ENCODE measurements around the gene HAS3. TPM values are rescaled to one million over a fixed set of nuclear protein-coding genes. Genes with fewer than 3 reads are reported as not detected.
"Not testable (repeated sequence)": the region's sequence is repeated elsewhere in the genome, so short reads cannot be mapped to it uniquely, and the experiment has no call there.

HAS3 gene
- total RNA-seq, 3 donors from 2014 or later (not counting 1 experiment from before 2014, with no cell fraction given), result 1.8 to 2.5 (median 2.3) TPM

GRCh38 chr16:69141936-69142335, 36.5 kb downstream of the HAS3 start:
- H3K4me3 ChIP-seq (ENCODE audit: low read length), result no peak overlapping the region
- H3K27me3 Mint-ChIP-seq (ENCODE audit: low read depth in 2 of 2), result no peaks in the 10 kb centered on the region
- no peaks in the 10 kb centered on the region for H3K9me3 ChIP-seq (ENCODE audit: control insufficient read depth, insufficient read depth, low read length)
- H3K36me3 Mint-ChIP-seq, result peaks cover 35% of the 10 kb centered on the region
- no peaks in the 10 kb centered on the region for H3K27me3 ChIP-seq (ENCODE audit: control insufficient read depth, insufficient read depth, low read length)
- peaks cover 64% of the 10 kb centered on the region for H3K36me3 ChIP-seq (ENCODE audit: control insufficient read depth, insufficient read depth, low read length)
- H3K4me1 ChIP-seq (ENCODE audit: control insufficient read depth, insufficient read depth, low read length), result no peaks in the 10 kb centered on the region
- intact Hi-C loops (cut with micrococcal nuclease), result no loop called here
- 85% methylated on average over 2 of the region's 4 CpGs for WGBS (ENCODE audit: insufficient coverage)
- ATAC-seq (no peak), DNase-seq (no peak)
- H3K9me3 Mint-ChIP-seq, result no peaks in the 10 kb centered on the region
- H3K4me1 Mint-ChIP-seq, result no peaks in the 10 kb centered on the region
- no peak overlapping the region for H3K27ac ChIP-seq (ENCODE audit: low read length)
- H3K27ac Mint-ChIP-seq, result no peak overlapping the region
- H3K4me3 Mint-ChIP-seq, result no peak overlapping the region
- TF ChIP-seq CTCF (IDR thresholded peaks at IDR 0.05), result no peak

GRCh38 chr16:69143116-69143515, 37.7 kb downstream of the HAS3 start:
- Histone ChIP-seq H3K4me1 (ENCODE audit: control insufficient read depth, insufficient read depth, low read length) (no peaks in the 10 kb centered on the region), H3K9me3 (ENCODE audit: control insufficient read depth, insufficient read depth, low read length) (no peaks in the 10 kb centered on the region), H3K27ac (ENCODE audit: low read length) (no peak overlapping the region), H3K4me3 (ENCODE audit: low read length) (no peak overlapping the region), H3K27me3 (ENCODE audit: control insufficient read depth, insufficient read depth, low read length) (no peaks in the 10 kb centered on the region), H3K36me3 (ENCODE audit: control insufficient read depth, insufficient read depth, low read length) (peaks cover 56% of the 10 kb centered on the region)
- no peaks in the 10 kb centered on the region for H3K4me1 Mint-ChIP-seq
- H3K36me3 Mint-ChIP-seq, result peaks cover 35% of the 10 kb centered on the region
- no peak overlapping the region for H3K27ac Mint-ChIP-seq
- no peak for DNase-seq
- 98% methylated on average over 11 of the region's 11 CpGs for WGBS (ENCODE audit: insufficient coverage)
- no peak for ATAC-seq
- no peak overlapping the region for H3K4me3 Mint-ChIP-seq
- TF ChIP-seq CTCF (IDR thresholded peaks at IDR 0.05), result no peak
- no peaks in the 10 kb centered on the region for H3K9me3 Mint-ChIP-seq
- no peaks in the 10 kb centered on the region for H3K27me3 Mint-ChIP-seq (ENCODE audit: low read depth in 2 of 2)
- intact Hi-C loops (cut with micrococcal nuclease), result no loop called here

GRCh38 chr16:69145658-69146057, 40.2 kb downstream of the HAS3 start:
- peaks cover 25% of the 10 kb centered on the region for H3K36me3 Mint-ChIP-seq
- no peak for ATAC-seq
- intact Hi-C loops (cut with micrococcal nuclease), result no loop called here
- Histone ChIP-seq H3K27me3 (ENCODE audit: control insufficient read depth, insufficient read depth, low read length) (no peaks in the 10 kb centered on the region), H3K4me1 (ENCODE audit: control insufficient read depth, insufficient read depth, low read length) (no peaks in the 10 kb centered on the region), H3K4me3 (ENCODE audit: low read length) (no peak overlapping the region), H3K36me3 (ENCODE audit: control insufficient read depth, insufficient read depth, low read length) (peaks cover 43% of the 10 kb centered on the region), H3K27ac (ENCODE audit: low read length) (no peak overlapping the region), H3K9me3 (ENCODE audit: control insufficient read depth, insufficient read depth, low read length) (no peaks in the 10 kb centered on the region)
- no peak for TF ChIP-seq CTCF (IDR thresholded peaks at IDR 0.05)
- no peak overlapping the region for H3K4me3 Mint-ChIP-seq
- no peaks in the 10 kb centered on the region for H3K9me3 Mint-ChIP-seq
- no peak overlapping the region for H3K27ac Mint-ChIP-seq
- DNase-seq, result no peak
- H3K27me3 Mint-ChIP-seq (ENCODE audit: low read depth in 2 of 2), result no peaks in the 10 kb centered on the region
- 89% methylated on average over 4 of the region's 4 CpGs for WGBS (ENCODE audit: insufficient coverage)
- no peaks in the 10 kb centered on the region for H3K4me1 Mint-ChIP-seq

- H3K27ac ChIP-seq (ENCODE audit: low read length); H3K9me3 Mint-ChIP-seq; H3K4me3 Mint-ChIP-seq; H3K4me1 Mint-ChIP-seq; H3K4me3 ChIP-seq (ENCODE audit: low read length); H3K27me3 ChIP-seq (ENCODE audit: control insufficient read depth, insufficient read depth, low read length); ATAC-seq; H3K27ac Mint-ChIP-seq; H3K4me1 ChIP-seq (ENCODE audit: control insufficient read depth, insufficient read depth, low read length); H3K9me3 ChIP-seq (ENCODE audit: control insufficient read depth, insufficient read depth, low read length); H3K27me3 Mint-ChIP-seq (ENCODE audit: low read depth in 2 of 2); DNase-seq: not testable (repeated sequence)
- WGBS (ENCODE audit: insufficient coverage), result 96% methylated on average over 9 of the region's 9 CpGs
- intact Hi-C loops (cut with micrococcal nuclease), result loop anchor here (1.0 kb wide), 1 partner anchor 138 kb away; no protein-coding TSS in a partner anchor
- H3K36me3 Mint-ChIP-seq, result peaks cover 14% of the 10 kb centered on the region
- H3K36me3 ChIP-seq (ENCODE audit: control insufficient read depth, insufficient read depth, low read length), result peaks cover 38% of the 10 kb centered on the region
These were observed 44.2 kb downstream of the HAS3 start for GRCh38 chr16:69149621-69150020.

All from natural killer cell (primary cell).